ENCODE measurements around the gene WNT4. TPM values are rescaled to one million over a fixed set of nuclear protein-coding genes. Genes with fewer than 3 reads are reported as not detected.

Gene WNT4
- total RNA-seq, 8 experiments from 2014 or later, result 0.41 to 80.1 (median 11.8) TPM

- peak in 5 of 8 experiments; percentile 10 to 56 (median 14) for ATAC-seq (replicated peaks in 6 of 8)
Measured at GRCh38 chr1:22137004-22137720, 5.7 kb downstream of the WNT4 start.

GRCh38 chr1:22133931-22134324 is 9.0 kb downstream of the WNT4 start:
- no peak overlapping the region for H3K27ac ChIP-seq
- no peak overlapping the region for H3K4me3 ChIP-seq
- WGBS, 10 experiments, result 28 to 90% (median 29%) methylated on average over 2 to 9 of the region's 15 CpGs; no CpG with 5 or more reads in 5 of the 10 experiments
- ATAC-seq (replicated peaks in 6 of 8), result peak in 4 of 8 experiments; percentile 17 to 54 (median 38)
- H3K4me1 ChIP-seq (replicated peaks in 1 of 2), result peaks cover 19 to 26% of the 10 kb centered on the region in 2 donors
- in situ Hi-C loops (cut with MboI; ENCODE audit: low pct_unique_long_range_greater_than_20kb in 2 of 9, low sequenced_read_pairs in 9 of 9, unreplicated experiment in 9 of 9), result loop anchor here in 8 of 9 experiments (10.0 to 25.0 kb wide), 2 partner anchors 281 to 503 kb away; partner anchors contain the start of genes C1QA (in 3 of the 8) and C1QC (in 3 of the 8)

More at GRCh38 chr1:22137004-22137720, 5.7 kb downstream of the WNT4 start:
- WGBS, 10 experiments, result 20 to 88% (median 57%) methylated on average over 1 to 10 of the region's 16 CpGs; no CpG with 5 or more reads in 3 of the 10 experiments
- in situ Hi-C loops (cut with MboI; ENCODE audit: low pct_unique_long_range_greater_than_20kb in 2 of 9, low sequenced_read_pairs in 9 of 9, unreplicated experiment in 9 of 9), result loop anchor here in 8 of 9 experiments (10.0 to 25.0 kb wide), 2 partner anchors 278 to 500 kb away; partner anchors contain the start of genes C1QA (in 3 of the 8) and C1QC (in 3 of the 8)
- H3K27ac ChIP-seq, result no peak overlapping the region
- H3K4me3 ChIP-seq, result no peak overlapping the region
- H3K4me1 ChIP-seq (replicated peaks in 1 of 2), result peaks cover 35% of the 10 kb centered on the region in 2 donors

- Histone ChIP-seq H3K4me1 (replicated peaks in 1 of 2) (peaks cover 19 to 26% of the 10 kb centered on the region in 2 donors), H3K4me3 (no peak overlapping the region), H3K27ac (no peak overlapping the region)
- in situ Hi-C loops (cut with MboI; ENCODE audit: low pct_unique_long_range_greater_than_20kb in 2 of 9, low sequenced_read_pairs in 9 of 9, unreplicated experiment in 9 of 9), result loop anchor here in 8 of 9 experiments (10.0 to 25.0 kb wide), 2 partner anchors 281 to 504 kb away; partner anchors contain the start of genes C1QA (in 3 of the 8) and C1QC (in 3 of the 8)
- 29 to 83% (median 62%) methylated on average over 2 to 13 of the region's 16 CpGs; no CpG with 5 or more reads in 5 of the 10 experiments for WGBS, 10 experiments
- ATAC-seq (replicated peaks in 6 of 8), result peak in 5 of 8 experiments; percentile 3 to 51 (median 33)
Measured at GRCh38 chr1:22133247-22133930, 9.5 kb downstream of the WNT4 start.

- in situ Hi-C loops (cut with MboI; ENCODE audit: low pct_unique_long_range_greater_than_20kb in 2 of 9, low sequenced_read_pairs in 9 of 9, unreplicated experiment in 9 of 9), result loop anchor here in 8 of 9 experiments (10.0 to 25.0 kb wide), 2 partner anchors 282 to 505 kb away; partner anchors contain the start of genes C1QA (in 3 of the 8) and C1QC (in 3 of the 8)
- peak in 2 of 8 experiments; percentile 1 to 9 for ATAC-seq (replicated peaks in 6 of 8)
- 66 to 92% (median 90%) methylated on average over 2 to 8 of the region's 15 CpGs; no CpG with 5 or more reads in 7 of the 10 experiments for WGBS, 10 experiments
- H3K4me1 ChIP-seq (replicated peaks in 1 of 2), result peaks cover 19 to 25% of the 10 kb centered on the region in 2 donors
- no peak overlapping the region for H3K4me3 ChIP-seq
- no peak overlapping the region for H3K27ac ChIP-seq
Measured at GRCh38 chr1:22132517-22133235, 10.2 kb downstream of the WNT4 start.

GRCh38 chr1:22131875-22132486 is 10.9 kb downstream of the WNT4 start:
- peak; percentile 64 to 95 (median 70) for ATAC-seq (replicated peaks in 6 of 8)
- no peak overlapping the region for H3K27ac ChIP-seq
- in situ Hi-C loops (cut with MboI; ENCODE audit: low pct_unique_long_range_greater_than_20kb in 2 of 9, low sequenced_read_pairs in 9 of 9, unreplicated experiment in 9 of 9), result loop anchor here in 8 of 9 experiments (10.0 to 25.0 kb wide), 2 partner anchors 283 to 505 kb away; partner anchors contain the start of genes C1QA (in 3 of the 8) and C1QC (in 3 of the 8)
- peaks cover 16 to 20% of the 10 kb centered on the region in 2 donors for H3K4me1 ChIP-seq (replicated peaks in 1 of 2)
- WGBS, 10 experiments, result 6 to 29% (median 20%) methylated on average over 3 to 5 of the region's 10 CpGs; no CpG with 5 or more reads in 6 of the 10 experiments
- no peak overlapping the region for H3K4me3 ChIP-seq

- in situ Hi-C loops (cut with MboI; ENCODE audit: low pct_unique_long_range_greater_than_20kb in 2 of 9, low sequenced_read_pairs in 9 of 9, unreplicated experiment in 9 of 9), result loop anchor here in 8 of 9 experiments (10.0 to 25.0 kb wide), 2 partner anchors 284 to 506 kb away; partner anchors contain the start of genes C1QA (in 3 of the 8) and C1QC (in 3 of the 8)
- WGBS, 10 experiments, result 86 to 100% (median 89%) methylated on average over 2 to 4 of the region's 4 CpGs; no CpG with 5 or more reads in 7 of the 10 experiments
- Histone ChIP-seq H3K27ac (no peak overlapping the region), H3K4me1 (replicated peaks in 1 of 2) (peaks cover 21 to 25% of the 10 kb centered on the region in 2 donors), H3K4me3 (no peak overlapping the region)
- ATAC-seq (replicated peaks in 6 of 8), result no peak
Measured at GRCh38 chr1:22131062-22131461, 11.8 kb downstream of the WNT4 start.

GRCh38 chr1:22129501-22130117 is 13.3 kb downstream of the WNT4 start:
- peaks cover 21 to 26% of the 10 kb centered on the region in 2 donors for H3K4me1 ChIP-seq (replicated peaks in 1 of 2)
- WGBS, 10 experiments, result 79 to 100% (median 90%) methylated on average over 2 to 15 of the region's 29 CpGs; no CpG with 5 or more reads in 5 of the 10 experiments
- H3K4me3 ChIP-seq, result no peak overlapping the region
- no peak overlapping the region for H3K27ac ChIP-seq
- in situ Hi-C loops (cut with MboI; ENCODE audit: low pct_unique_long_range_greater_than_20kb in 2 of 9, low sequenced_read_pairs in 9 of 9, unreplicated experiment in 9 of 9), result loop anchor here in 8 of 9 experiments (10.0 to 25.0 kb wide), 3 partner anchors 285 to 515 kb away; partner anchors contain the start of genes C1QC (in 4 of the 8) and C1QA (in 3 of the 8)
- no peak for ATAC-seq (replicated peaks in 6 of 8)

- peaks cover 12 to 16% of the 10 kb centered on the region in 2 donors for H3K4me1 ChIP-seq (replicated peaks in 1 of 2)
- in situ Hi-C loops (cut with MboI; ENCODE audit: low pct_unique_long_range_greater_than_20kb in 2 of 9, low sequenced_read_pairs in 9 of 9, unreplicated experiment in 9 of 9), result loop anchor here in 4 of 9 experiments (10.0 to 25.0 kb wide), 2 partner anchors 509 to 516 kb away; partner anchors contain the start of genes C1QC (in 4 of the 4) and C1QA (in 3 of the 4)
- H3K4me3 ChIP-seq, result no peak overlapping the region
- H3K27ac ChIP-seq, result no peak overlapping the region
- no peak for ATAC-seq (replicated peaks in 6 of 8)
- WGBS, 10 experiments, result 0 to 100% (median 76%) methylated on average over 1 to 8 of the region's 12 CpGs; no CpG with 5 or more reads in 4 of the 10 experiments
Measured at GRCh38 chr1:22128392-22128791, 14.5 kb downstream of the WNT4 start.

GRCh38 chr1:22127731-22128130 is 15.2 kb downstream of the WNT4 start:
- H3K4me3 ChIP-seq, result no peak overlapping the region
- WGBS, 10 experiments, result 0 to 100% (median 59%) methylated on average over 1 to 3 of the region's 3 CpGs; no CpG with 5 or more reads in 2 of the 10 experiments
- no peak overlapping the region for H3K27ac ChIP-seq
- no peak for ATAC-seq (replicated peaks in 6 of 8)
- H3K4me1 ChIP-seq (replicated peaks in 1 of 2), result peaks cover 15 to 17% of the 10 kb centered on the region in 2 donors
- in situ Hi-C loops (cut with MboI; ENCODE audit: low pct_unique_long_range_greater_than_20kb in 2 of 9, low sequenced_read_pairs in 9 of 9, unreplicated experiment in 9 of 9), result loop anchor here in 4 of 9 experiments (10.0 to 25.0 kb wide), 2 partner anchors 510 to 517 kb away; partner anchors contain the start of genes C1QC (in 4 of the 4) and C1QA (in 3 of the 4)

GRCh38 chr1:22127248-22127647 is 15.6 kb downstream of the WNT4 start:
- 0 to 100% (median 71%) methylated on average over 1 to 6 of the region's 6 CpGs; no CpG with 5 or more reads in 2 of the 10 experiments for WGBS, 10 experiments
- ATAC-seq (replicated peaks in 6 of 8), result no peak
- H3K4me1 ChIP-seq (replicated peaks in 1 of 2), result peaks cover 19 to 21% of the 10 kb centered on the region in 2 donors
- in situ Hi-C loops (cut with MboI; ENCODE audit: low pct_unique_long_range_greater_than_20kb in 2 of 9, low sequenced_read_pairs in 9 of 9, unreplicated experiment in 9 of 9), result loop anchor here in 4 of 9 experiments (10.0 to 25.0 kb wide), 2 partner anchors 510 to 518 kb away; partner anchors contain the start of genes C1QC (in 4 of the 4) and C1QA (in 3 of the 4)
- no peak overlapping the region for H3K4me3 ChIP-seq
- no peak overlapping the region for H3K27ac ChIP-seq

GRCh38 chr1:22126531-22126930 is 16.4 kb downstream of the WNT4 start:
- in situ Hi-C loops (cut with MboI; ENCODE audit: low pct_unique_long_range_greater_than_20kb in 2 of 9, low sequenced_read_pairs in 9 of 9, unreplicated experiment in 9 of 9), result loop anchor here in 4 of 9 experiments (10.0 to 25.0 kb wide), 2 partner anchors 511 to 518 kb away; partner anchors contain the start of genes C1QC (in 4 of the 4) and C1QA (in 3 of the 4)
- peaks cover 24 to 25% of the 10 kb centered on the region in 2 donors for H3K4me1 ChIP-seq (replicated peaks in 1 of 2)
- H3K27ac ChIP-seq, result peak overlapping the region; percentile 52 to 60
- 72 to 100% (median 86%) methylated on average over 1 to 12 of the region's 12 CpGs; no CpG with 5 or more reads in 4 of the 10 experiments for WGBS, 10 experiments
- ATAC-seq (replicated peaks in 6 of 8), result peak in 5 of 8 experiments; percentile 83 to 89 (median 86)
- H3K4me3 ChIP-seq, result no peak overlapping the region
